DMS 273 (cell line): ENCODE measurements around the gene RPL37A.
"Not testable (repeated sequence)": the region's sequence is repeated elsewhere in the genome, so short reads cannot be mapped to it uniquely, and the experiment has no call there.

ENCODE experiments used
- DNase-seq: peaks from one replicate; lab custom pipeline; 2025; ENCODE audit not compliant: unreplicated experiment; lab: John Stamatoyannopoulos, UW

The RPL37A gene

GRCh38 chr2:216516730-216517350, 18.2 kb downstream of the RPL37A start:
- DNase-seq, result peak; percentile 78

GRCh38 chr2:216517447-216518225, 19.0 kb downstream of the RPL37A start:
- DNase-seq, result peak; percentile 34

GRCh38 chr2:216518566-216519119, 20.0 kb downstream of the RPL37A start:
- DNase-seq, result not testable (repeated sequence)

- peak; percentile 90 for DNase-seq
These were observed 20.6 kb downstream of the RPL37A start for GRCh38 chr2:216519154-216519762.

- no peak for DNase-seq
These were observed 21.5 kb downstream of the RPL37A start for GRCh38 chr2:216520112-216520511.

- DNase-seq, result no peak
These were observed 24.4 kb downstream of the RPL37A start for GRCh38 chr2:216522892-216523502.

GRCh38 chr2:216525972-216526371, 27.3 kb downstream of the RPL37A start:
- DNase-seq, result no peak

GRCh38 chr2:216526939-216527338, 28.3 kb downstream of the RPL37A start:
- DNase-seq, result no peak

- no peak for DNase-seq
These were observed 29.0 kb downstream of the RPL37A start for GRCh38 chr2:216527600-216527999.

GRCh38 chr2:216532562-216532961, 33.9 kb downstream of the RPL37A start:
- no peak for DNase-seq

- DNase-seq, result peak; percentile 51
These were observed 35.0 kb downstream of the RPL37A start for GRCh38 chr2:216533609-216534008.

- no peak for DNase-seq
These were observed 36.2 kb downstream of the RPL37A start for GRCh38 chr2:216534809-216535208.

GRCh38 chr2:216535454-216535995, 36.9 kb downstream of the RPL37A start:
- no peak for DNase-seq

- peak; percentile 57 for DNase-seq
These were observed 38.1 kb downstream of the RPL37A start for GRCh38 chr2:216536734-216537210.

- DNase-seq, result no peak
These were observed 38.7 kb downstream of the RPL37A start for GRCh38 chr2:216537366-216537765.

GRCh38 chr2:216538538-216538937, 39.9 kb downstream of the RPL37A start:
- no peak for DNase-seq

GRCh38 chr2:216539120-216539519, 40.5 kb downstream of the RPL37A start:
- no peak for DNase-seq

- DNase-seq, result peak; percentile 57
These were observed 41.2 kb downstream of the RPL37A start for GRCh38 chr2:216539791-216540241.

- DNase-seq, result no peak
These were observed 42.3 kb downstream of the RPL37A start for GRCh38 chr2:216540920-216541319.

- no peak for DNase-seq
These were observed 42.9 kb downstream of the RPL37A start for GRCh38 chr2:216541505-216541904.

GRCh38 chr2:216545359-216545758, 46.7 kb downstream of the RPL37A start:
- peak; percentile 23 for DNase-seq
